Measurements from ENCODE around the gene HLA-DOB. TPM values are rescaled to one million over a fixed set of nuclear protein-coding genes. Genes with fewer than 3 reads are reported as not detected.

The HLA-DOB gene
- polyA plus RNA-seq, 1 donor from 2014 or later: not detected

DNA sequence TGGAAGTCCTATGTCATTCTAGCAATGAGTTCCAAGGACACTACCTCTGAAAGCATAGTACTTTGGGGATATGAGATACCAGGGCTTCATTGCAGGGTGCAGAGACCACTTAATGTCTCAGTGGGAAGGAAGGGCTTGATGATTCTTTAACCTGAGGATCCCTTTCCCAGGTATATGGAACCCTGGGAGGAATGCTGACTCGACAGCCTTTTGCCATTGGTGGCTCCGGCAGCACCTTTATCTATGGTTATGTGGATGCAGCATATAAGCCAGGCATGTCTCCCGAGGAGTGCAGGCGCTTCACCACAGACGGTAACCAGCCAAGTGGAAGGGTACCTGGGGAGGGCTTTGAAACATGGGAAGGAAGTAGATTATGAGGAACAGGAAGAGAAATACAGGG is 41.4 kb upstream of the HLA-DOB start:
- H3K36me3 ChIP-seq (ENCODE audit: insufficient read depth, low read length): no peaks in the 10 kb centered on the region
- TF ChIP-seq TAF1 (IDR thresholded peaks at IDR 0.05; ENCODE audit: low read depth) (no peak), EP300 (conservative IDR thresholded peaks at IDR 0.05; ENCODE audit: poor library complexity, severe bottlenecking) (no peak), SMC3 (conservative IDR thresholded peaks at IDR 0.05; ENCODE audit: poor library complexity) (no peak)
- no peak overlapping the region for H3K9ac ChIP-seq (ENCODE audit: low read length)
- H3K79me2 ChIP-seq (replicated peaks; ENCODE audit: insufficient read depth, low read length): no peaks in the 10 kb centered on the region
- peaks cover 39% of the 10 kb centered on the region for H3K27me3 ChIP-seq (ENCODE audit: insufficient read depth, low read depth, low read length)
- H3K9me2 ChIP-seq (ENCODE audit: insufficient read depth, low read length): no peaks in the 10 kb centered on the region
- no peaks in the 10 kb centered on the region for H3F3A ChIP-seq (ENCODE audit: insufficient read depth, low read length, poor library complexity, severe bottlenecking)
- no peaks in the 10 kb centered on the region for H3K9me3 ChIP-seq (ENCODE audit: low read length)
- H3K4me3 ChIP-seq (ENCODE audit: low read length): no peak overlapping the region
- no peak overlapping the region for H2AFZ ChIP-seq (ENCODE audit: low read depth, low read length)
- no peak overlapping the region for H3K4me2 ChIP-seq (ENCODE audit: low read length)
- no peaks in the 10 kb centered on the region for H4K20me1 ChIP-seq (ENCODE audit: insufficient read depth)
- no peak overlapping the region for H3K27ac ChIP-seq (ENCODE audit: low read length)

DNA sequence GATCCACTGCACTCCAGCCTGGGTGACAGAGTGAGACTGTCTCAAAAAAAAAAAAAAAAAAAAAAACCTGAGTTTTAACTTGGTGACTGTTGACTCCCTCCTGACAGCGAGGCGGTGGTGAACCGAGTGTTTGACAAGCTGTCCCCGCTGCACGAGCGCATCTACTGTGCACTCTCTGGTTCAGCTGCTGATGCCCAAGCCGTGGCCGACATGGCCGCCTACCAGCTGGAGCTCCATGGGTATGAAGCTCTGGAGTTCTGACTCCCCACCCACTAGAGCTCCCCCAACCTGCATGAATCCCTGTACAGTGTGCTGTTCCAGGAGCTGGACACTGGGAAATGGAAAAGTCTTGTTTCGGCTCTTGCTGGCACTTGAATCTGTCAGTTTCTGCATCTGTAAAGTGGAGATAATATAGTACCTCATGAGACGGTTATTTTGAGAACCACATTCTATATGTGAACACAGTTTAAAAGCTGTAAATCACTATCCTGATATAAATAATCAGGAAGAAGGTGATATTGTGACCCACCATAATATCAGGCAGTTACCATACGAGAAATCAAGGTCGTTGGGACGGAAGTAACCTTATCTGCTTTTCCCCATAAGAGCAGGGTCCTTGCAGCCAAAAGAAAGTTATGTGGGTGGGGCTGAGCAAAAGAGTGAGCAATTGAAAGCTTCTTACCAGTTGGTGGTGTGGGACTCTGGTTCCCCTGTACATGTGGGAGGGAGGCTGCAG is 40.5 kb upstream of the HLA-DOB start:
- Histone ChIP-seq H3K27ac (ENCODE audit: low read length) (no peak overlapping the region), H3K4me2 (ENCODE audit: low read length) (no peak overlapping the region), H4K20me1 (ENCODE audit: insufficient read depth) (no peaks in the 10 kb centered on the region), H3K36me3 (ENCODE audit: insufficient read depth, low read length) (no peaks in the 10 kb centered on the region), H2AFZ (ENCODE audit: low read depth, low read length) (no peak overlapping the region), H3K9ac (ENCODE audit: low read length) (no peak overlapping the region), H3K4me3 (ENCODE audit: low read length) (no peak overlapping the region), H3K9me2 (ENCODE audit: insufficient read depth, low read length) (no peaks in the 10 kb centered on the region), H3K79me2 (replicated peaks; ENCODE audit: insufficient read depth, low read length) (no peaks in the 10 kb centered on the region), H3K27me3 (ENCODE audit: insufficient read depth, low read depth, low read length) (peaks cover 48% of the 10 kb centered on the region), H3F3A (ENCODE audit: insufficient read depth, low read length, poor library complexity, severe bottlenecking) (no peaks in the 10 kb centered on the region), H3K9me3 (ENCODE audit: low read length) (no peaks in the 10 kb centered on the region)
- TF ChIP-seq, protein P1, sequence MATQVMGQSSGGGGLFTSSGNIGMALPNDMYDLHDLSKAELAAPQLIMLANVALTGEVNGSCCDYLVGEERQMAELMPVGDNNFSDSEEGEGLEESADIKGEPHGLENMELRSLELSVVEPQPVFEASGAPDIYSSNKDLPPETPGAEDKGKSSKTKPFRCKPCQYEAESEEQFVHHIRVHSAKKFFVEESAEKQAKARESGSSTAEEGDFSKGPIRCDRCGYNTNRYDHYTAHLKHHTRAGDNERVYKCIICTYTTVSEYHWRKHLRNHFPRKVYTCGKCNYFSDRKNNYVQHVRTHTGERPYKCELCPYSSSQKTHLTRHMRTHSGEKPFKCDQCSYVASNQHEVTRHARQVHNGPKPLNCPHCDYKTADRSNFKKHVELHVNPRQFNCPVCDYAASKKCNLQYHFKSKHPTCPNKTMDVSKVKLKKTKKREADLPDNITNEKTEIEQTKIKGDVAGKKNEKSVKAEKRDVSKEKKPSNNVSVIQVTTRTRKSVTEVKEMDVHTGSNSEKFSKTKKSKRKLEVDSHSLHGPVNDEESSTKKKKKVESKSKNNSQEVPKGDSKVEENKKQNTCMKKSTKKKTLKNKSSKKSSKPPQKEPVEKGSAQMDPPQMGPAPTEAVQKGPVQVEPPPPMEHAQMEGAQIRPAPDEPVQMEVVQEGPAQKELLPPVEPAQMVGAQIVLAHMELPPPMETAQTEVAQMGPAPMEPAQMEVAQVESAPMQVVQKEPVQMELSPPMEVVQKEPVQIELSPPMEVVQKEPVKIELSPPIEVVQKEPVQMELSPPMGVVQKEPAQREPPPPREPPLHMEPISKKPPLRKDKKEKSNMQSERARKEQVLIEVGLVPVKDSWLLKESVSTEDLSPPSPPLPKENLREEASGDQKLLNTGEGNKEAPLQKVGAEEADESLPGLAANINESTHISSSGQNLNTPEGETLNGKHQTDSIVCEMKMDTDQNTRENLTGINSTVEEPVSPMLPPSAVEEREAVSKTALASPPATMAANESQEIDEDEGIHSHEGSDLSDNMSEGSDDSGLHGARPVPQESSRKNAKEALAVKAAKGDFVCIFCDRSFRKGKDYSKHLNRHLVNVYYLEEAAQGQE (IDR thresholded peaks at IDR 0.05; ENCODE audit: borderline replicate concordance): no peak
- no peak for TF ChIP-seq MXI1 (conservative IDR thresholded peaks at IDR 0.05; ENCODE audit: poor library complexity, severe bottlenecking)
- TF ChIP-seq EZH2 (IDR thresholded peaks at IDR 0.05; ENCODE audit: borderline replicate concordance, insufficient read depth, low read length, poor library complexity, severe bottlenecking): no peak
- TF ChIP-seq CTCF (IDR thresholded peaks at IDR 0.05; ENCODE audit: poor library complexity, severe bottlenecking): no peak
- TF ChIP-seq EP300 (conservative IDR thresholded peaks at IDR 0.05; ENCODE audit: poor library complexity, severe bottlenecking): no peak
- no peak for TF ChIP-seq TAF1 (IDR thresholded peaks at IDR 0.05; ENCODE audit: low read depth)
- no peak for TF ChIP-seq RAD21 (conservative IDR thresholded peaks at IDR 0.05)
- TF ChIP-seq POLR2AphosphoS5 (IDR thresholded peaks at IDR 0.05): no peak
- TF ChIP-seq SMC3 (conservative IDR thresholded peaks at IDR 0.05; ENCODE audit: poor library complexity): no peak

Data from neural cell (in vitro differentiated cells).